TTC549 (cell line): ENCODE results near the gene PPARG.
"Not testable (repeated sequence)": the region's sequence is repeated elsewhere in the genome, so short reads cannot be mapped to it uniquely, and the experiment has no call there.

Experiments
- FAIRE-seq: peaks from 2 replicates; lab custom pipeline; 2012; peaks lifted over from hg19 to GRCh38; lab: Jason Lieb, UNC

The PPARG gene

DNA sequence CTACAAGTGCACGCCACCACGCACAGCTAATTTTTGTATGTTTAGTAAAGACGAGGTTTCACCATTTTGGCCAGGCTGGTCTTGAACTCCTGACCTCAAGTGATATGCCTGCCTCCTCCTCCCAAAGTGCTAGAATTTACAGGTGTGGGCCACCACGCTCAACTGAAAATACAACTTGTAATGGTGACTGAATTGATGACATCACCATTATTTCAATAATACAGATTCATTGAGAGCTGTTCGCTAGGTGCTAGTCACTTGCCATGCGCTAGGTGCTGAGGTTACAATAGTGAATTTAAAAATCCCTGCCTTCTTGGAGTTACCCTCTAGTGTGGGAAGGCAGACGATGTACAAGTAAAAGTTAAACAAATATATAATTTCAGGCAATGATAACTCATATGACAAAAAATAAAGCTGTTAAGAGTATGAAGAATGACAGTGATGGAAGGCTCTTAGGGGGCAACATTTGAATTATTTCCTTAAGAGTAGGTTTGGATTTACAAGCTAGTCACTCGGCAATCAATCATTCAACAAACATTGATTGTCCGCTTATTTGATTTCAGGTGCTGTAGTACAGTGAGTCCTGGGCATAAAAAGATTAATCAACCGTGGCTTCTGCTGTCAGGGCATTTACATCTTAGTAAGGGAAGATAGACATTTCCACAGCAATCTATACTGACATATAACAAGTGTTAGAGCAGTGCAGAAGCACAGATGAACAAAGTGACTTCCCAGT is 9.1 kb upstream of the PPARG start:
- FAIRE-seq: no peak

DNA sequence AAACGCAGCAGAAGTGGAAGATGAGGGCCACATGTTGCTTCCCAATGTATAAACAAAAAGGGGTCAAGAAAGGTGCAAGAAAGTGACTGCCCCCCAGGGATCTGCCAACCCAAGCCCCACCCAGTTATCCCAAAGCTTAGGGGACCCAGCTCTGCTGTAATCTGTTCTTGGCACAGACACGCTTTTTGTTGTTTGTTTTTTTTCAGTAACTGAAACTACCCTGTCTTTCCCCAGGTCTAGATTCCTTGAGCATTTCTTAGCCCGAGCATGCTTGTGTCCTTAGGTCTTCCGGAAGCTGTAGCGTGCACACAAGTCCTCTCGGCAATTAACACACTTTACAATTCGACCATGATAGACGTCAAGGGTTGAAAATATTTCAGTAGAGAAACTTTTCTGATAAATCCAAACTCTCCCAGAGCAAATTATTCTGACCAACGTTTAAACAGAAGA is 8.5 kb upstream of the PPARG start:
- no peak for FAIRE-seq

DNA sequence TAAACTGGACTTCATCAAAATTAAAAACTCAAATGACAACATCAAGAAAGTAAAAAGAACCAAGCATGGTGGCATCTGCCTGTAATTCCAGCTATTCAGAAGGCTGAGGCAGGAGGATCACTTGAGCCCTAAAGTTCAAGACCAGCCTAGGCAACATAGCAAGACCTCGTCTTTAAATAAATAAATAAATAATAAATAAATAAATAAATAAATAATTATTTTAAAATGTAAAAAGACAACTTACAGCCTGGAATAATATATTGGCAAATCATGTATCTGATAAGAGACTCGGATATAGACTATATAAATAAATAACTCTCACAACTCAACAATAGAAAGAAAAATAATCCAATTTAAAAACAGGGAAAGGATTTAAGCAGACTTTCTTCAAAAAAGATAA is 4.3 kb upstream of the PPARG start:
- no peak for FAIRE-seq

DNA sequence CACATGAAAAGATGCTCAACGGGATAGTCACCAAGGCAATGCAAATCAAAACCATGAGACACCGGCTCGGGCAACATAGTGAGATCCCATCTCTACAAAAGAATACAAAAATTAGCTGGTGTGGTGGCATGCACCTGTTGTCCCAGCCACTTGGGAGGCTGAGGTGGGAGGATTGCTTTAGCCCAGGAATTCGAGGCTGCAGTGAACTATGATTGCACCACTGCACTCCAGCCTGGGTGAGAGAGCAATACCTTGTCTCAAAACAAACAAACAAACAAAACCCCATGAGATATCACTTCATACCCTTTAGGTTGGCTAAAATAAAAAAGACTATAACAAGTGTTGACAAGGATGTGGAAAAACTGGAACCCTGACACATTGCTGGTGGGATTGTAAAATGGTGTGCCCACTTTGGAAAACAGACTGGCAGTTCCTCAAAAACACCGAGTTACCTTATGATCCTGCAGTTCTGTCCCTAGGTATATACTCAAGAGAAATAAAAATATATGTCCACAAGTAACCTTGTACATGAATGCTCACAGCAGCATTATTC is 3.8 kb upstream of the PPARG start:
- FAIRE-seq: no peak

DNA sequence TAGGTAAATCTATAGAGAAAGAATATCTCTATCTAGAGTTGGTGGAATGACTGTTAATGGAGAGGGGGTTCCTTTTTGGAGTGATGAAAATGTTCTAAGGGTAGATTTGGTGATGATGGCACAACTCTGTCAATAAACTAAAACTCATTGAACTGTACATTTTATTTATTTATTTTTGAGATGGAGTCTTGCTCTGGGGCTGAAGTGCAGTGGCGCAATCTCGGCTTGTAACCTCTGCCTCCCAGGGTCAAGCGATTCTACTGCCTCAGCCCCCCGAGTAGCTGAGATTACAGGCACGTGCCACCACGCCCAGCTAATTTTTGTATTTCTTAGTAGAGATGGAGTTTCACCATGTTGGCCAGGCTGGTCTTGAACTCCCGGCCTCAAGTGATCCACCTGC is 3.1 kb upstream of the PPARG start:
- not testable (repeated sequence) for FAIRE-seq

DNA sequence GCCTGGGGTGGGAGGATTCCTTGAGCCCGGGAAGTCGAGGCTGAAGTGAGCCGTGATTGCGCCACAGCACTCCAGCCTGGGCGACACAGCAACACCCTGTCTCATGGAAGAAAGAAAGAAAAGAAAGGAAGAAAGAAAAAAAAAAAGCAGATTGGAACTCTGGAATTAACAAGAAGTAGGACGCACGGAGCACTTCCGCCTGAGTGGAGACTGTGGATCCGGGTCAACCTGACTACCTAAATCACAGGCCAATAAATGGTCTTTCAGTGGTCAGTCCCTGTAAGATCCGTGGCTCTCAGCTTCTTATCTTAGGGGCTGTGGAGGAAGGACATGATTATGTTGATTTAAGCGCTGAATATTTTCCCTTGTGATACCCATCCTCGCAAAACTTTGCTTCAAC is 2.4 kb upstream of the PPARG start:
- FAIRE-seq: no peak

DNA sequence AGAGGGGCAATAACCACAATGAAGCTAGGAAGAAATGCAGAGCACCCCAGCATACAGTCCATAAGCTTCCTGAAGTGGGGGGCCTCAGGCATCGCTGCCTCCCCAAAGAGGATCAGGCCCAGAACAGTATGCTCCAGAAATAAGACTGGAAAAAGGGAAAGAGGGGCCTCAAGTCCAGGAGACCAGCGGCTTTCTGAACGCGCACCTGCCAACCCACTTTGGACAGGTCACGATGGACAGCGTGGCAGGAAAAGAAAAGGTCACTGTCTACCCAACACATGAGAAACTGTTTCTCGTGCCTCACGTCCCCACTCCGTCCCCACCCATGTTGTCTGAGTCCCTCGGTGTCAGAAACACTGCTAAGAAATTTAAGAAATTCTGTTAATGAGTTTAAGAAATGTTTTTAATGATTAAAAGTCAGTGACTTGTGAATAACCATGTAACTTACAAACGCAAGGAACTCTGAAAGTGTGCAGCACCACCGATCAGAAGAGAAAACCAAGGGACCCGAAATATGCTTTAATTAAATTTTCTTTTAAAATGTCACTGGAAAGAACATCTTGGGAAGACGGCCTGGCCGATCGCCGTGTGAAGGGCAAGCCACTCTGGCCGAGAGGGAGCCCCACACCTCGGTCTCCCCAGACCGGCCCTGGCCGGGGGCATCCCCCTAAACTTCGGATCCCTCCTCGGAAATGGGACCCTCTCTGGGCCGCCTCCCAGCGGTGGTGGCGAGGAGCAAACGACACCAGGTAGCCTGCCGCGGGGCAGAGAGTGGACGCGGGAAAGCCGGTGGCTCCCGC is 1.7 kb upstream of the PPARG start:
- FAIRE-seq: no peak

DNA sequence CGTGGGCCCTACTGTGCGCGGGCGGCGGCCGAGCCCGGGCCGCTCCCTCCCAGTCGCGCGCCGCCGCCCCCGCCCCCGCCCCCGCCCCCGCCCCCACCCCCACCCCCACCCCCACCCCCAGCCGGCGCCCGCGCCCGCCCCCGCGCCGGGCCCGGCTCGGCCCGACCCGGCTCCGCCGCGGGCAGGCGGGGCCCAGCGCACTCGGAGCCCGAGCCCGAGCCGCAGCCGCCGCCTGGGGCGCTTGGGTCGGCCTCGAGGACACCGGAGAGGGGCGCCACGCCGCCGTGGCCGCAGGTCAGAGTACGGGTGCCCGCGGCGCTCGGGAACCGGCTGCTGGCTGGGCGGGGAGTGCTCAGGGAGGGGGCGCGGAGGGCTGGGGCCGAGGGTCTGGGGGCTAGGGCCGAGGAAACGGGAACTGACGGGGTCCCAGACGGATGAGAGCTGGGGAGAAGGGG is 1.1 kb upstream of the PPARG start:
- FAIRE-seq: no peak

DNA sequence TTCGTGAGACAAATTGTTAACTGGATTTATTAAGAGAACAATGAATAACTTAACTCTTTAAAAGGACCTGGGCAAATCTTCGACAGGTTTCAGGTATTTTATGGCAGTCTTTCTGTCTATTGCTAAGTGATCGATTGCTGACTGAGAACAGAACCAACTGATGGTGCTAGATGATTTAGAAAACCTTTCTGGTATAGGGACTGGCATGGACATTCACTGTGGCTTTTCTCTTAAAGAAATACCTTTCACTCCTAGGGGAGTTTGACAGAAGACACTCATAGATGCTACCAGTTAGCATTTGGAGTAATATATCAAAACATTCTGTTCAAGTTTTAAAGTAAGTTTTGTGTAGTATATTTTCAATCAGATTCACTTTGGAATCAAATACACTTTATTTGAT is 654 bp downstream of the PPARG start:
- FAIRE-seq: no peak

DNA sequence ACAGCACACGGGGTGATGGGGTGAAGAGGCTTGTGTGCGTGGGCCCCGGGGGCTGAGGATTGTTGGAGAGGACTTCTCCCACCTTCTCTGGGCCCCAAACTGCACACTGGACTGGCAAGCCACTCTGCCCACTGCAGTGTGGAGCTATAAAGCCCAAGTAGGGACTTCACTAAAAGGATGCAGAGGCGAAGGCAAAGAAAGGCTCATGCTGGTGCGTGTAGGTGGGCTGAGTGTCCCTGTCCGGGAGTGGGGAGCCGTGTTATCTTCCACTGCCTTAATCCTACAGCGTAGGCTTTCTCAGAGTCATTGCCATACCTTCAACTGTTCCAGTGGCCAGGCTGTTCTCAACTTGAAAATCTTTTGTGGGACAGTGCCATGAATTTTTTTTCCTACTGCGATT is 3.9 kb downstream of the PPARG start:
- no peak for FAIRE-seq

DNA sequence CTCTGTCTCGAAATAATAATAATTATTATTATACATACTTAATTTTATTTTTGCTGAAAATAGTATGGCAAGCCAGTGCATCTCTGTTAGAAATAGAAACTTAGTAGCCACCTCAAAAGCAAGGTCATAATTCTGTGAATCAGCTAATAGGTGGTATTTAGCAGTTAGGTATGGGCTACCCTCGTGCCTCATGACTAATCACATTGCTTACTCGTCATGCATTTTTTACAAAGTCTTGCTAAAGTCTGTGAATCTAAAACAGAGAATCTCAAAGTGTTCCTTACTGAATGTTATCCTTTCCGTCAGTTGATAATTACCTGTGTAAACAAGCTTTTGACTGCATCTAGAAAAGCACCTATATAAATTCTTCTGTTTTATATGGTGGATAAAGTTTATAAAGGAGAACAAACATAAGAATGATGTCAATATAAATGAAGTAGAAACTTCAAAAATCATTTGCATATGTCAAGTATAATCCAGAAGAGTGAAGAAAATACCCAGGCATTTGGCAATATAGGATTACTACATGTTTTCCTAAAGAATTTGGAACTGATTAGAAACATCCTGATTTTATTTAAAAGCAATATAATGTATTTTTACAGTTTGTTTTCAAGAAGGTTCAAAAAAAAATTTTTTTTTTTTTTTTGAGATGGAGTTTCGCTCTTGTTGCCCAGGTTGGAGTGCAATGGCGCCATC is 6.2 kb downstream of the PPARG start:
- no peak for FAIRE-seq

DNA sequence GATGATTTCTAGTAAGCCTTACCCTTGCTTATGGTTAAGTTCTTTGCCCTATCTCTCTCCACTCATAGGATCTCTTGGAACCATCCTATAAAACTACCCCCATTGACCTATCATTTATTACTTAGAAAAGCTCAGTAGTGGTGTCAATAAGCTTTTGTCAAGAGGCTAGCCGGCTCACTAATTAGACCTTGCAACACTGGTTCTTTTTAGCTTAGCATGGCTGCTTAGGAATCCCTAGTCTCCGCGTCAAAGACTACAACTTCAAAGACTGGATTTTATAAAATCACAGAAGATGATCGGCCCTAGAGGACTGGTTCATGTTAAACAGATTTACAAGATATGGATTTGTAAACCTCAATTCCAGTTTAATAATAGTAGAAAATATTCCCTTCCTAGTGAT is 7.6 kb downstream of the PPARG start:
- FAIRE-seq: no peak

DNA sequence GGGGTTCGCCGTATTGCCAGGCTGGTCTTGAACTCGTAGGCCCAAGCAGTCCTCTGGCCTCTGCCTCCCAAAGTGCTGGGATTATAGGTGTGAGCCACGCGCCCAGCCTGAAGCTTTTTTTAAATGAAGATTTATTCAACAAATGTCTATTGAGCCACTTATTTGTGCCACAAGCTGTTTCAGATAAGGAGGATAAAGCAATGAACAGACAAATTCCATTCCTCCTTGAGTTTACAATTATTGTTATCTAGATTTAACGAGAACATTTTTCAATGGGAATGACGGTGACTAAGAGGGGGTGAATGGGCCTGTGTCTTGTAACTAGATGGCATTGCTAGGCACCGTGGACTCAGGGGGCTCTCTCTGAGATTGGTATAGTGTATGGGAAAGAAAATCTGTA is 10.2 kb downstream of the PPARG start:
- no peak for FAIRE-seq

DNA sequence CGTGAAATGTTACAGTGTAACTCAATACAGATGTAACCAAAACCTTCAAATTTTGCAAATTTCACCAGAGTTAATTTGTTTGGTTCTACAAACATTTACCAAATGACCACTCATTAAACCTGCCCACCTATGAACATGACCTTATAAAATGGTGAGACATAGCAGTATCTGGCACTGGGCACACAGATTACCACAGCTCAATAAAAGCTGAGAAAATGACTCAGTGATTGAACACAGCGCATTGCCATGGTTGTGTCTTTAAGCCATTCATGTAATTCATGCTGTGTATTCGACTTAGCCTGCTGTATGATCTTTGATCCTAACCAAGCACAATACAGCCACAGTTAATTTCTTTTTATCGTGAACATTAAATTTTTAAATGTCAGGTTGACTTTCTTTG is 11.3 kb downstream of the PPARG start:
- no peak for FAIRE-seq

DNA sequence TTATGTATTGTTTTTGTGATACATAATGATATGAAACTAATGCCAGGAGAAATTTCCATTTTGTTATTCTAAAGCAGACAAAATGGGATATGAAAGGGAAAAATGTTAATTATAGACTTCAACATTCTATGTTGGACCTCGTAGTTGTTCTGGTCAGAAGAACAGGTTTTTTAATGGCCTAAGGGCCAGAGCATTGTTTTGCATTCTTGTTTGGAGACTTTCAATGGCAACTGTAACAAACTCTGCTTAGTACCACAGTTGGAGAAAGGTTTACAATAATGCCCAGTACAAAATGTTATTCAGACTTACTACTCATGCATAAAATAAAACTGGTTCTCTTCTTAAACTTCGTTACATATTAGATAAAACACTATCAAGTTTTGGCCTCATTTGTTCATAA is 12.2 kb downstream of the PPARG start:
- no peak for FAIRE-seq

DNA sequence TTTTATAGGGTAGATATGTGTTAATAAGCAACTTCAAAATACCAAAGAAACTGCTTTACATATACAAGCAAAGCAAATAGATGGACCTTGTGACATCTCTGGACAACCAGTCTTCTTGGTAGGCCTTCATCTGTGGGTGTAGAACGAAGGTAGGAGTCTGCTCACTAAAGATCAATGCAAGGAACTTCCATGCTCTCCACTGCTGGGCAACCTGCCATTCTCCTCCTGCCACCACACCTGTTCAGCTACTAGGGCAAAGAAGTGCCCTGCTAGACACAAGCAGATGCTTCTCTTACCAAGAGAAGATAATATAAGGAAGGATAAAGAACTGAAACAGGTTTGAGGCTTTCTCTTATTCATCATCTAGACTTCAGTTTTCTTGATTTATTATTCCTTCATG is 12.6 kb downstream of the PPARG start:
- FAIRE-seq: no peak

DNA sequence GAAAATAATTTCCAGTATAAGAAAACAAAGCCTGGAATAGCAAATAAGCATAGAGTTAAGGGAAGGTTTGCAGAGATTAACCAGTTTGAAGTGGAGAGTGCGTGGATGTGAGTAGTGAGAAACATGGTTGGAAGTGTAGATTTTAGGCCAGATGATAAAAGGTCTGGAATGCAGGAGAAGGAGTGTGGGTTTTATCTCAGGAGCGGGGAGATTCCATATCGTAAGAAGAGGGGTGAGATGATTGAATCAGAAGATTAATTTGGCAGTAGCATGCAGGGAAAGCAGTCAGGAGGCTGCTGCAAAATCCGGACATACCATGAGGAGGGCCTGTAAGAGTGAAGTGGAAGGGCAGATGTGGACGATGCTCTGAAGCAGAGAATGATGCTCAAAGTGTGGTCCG is 13.7 kb downstream of the PPARG start:
- FAIRE-seq: no peak

DNA sequence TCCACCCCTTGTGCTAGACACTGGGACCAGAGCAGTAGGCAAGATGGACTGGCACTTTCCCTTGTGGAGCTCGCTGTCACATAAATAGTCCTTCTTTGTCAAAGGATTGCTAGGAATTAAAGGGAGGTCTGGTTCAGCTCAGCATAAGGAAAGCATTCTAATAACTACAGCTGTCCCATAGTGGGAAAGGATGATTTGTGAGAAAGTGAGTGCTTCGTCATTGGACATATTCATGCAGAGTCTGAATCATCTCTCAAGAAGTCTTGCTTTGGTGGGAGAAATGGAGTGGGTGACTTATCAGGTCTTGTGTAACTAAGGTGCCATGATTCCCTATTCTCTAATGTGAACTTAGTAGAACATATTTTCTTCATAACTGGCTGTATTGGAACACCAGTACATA is 14.7 kb downstream of the PPARG start:
- no peak for FAIRE-seq

DNA sequence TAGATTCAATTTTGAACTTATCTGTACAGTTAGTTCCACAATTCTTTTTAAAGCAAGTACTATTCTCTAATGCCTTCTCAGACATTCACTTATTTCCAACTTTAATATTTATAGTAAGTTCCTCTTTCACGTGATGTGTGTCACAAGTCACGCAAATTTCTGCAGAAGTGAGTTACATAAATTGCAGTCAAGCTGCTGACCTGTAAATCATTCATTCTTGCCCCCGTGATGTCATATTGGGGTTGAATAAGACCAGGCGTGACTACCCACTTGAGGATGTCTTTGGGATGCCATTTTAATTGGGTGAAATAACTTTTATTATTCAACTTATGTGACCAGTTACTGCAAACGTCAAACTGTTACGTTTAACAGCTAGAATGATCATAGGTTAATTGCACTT is 15.1 kb downstream of the PPARG start:
- FAIRE-seq: no peak

DNA sequence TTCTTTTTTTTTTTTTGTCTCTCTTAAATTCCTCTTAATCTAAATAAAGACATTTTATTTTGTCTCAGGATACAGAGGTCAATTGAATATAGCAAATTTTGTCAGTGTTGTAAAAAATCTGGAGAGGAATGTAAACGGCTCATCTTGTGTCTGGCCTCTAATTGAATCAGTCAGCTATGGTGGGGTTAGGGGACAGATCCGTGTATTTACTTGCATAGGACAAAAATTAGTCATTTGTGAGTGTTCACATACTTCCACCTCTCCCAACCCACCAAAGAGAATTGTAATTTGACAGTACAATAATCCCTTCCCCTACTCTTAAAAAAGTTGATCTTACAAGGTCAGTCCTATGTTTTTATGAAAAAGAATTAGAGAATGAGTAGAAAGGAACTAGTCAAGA is 18.3 kb downstream of the PPARG start:
- FAIRE-seq: no peak

DNA sequence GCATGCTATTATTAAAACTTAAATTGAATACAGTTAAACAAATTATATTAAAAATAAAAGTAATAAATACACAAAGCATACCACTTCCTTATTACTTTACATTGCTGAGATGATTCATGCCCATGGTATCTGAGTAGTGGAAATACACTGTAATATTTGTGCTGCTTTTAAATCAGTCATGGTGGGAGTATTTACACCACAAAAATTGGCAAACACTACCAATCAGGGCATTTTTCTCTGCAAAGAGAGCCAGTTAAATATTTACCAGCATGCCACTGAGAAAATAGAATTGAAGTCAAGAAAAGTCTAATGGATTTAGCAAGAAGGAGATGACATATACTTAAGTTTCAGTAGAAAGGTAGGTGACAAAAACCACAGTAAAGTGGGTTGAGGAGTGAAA is 19.6 kb downstream of the PPARG start:
- FAIRE-seq: no peak

DNA sequence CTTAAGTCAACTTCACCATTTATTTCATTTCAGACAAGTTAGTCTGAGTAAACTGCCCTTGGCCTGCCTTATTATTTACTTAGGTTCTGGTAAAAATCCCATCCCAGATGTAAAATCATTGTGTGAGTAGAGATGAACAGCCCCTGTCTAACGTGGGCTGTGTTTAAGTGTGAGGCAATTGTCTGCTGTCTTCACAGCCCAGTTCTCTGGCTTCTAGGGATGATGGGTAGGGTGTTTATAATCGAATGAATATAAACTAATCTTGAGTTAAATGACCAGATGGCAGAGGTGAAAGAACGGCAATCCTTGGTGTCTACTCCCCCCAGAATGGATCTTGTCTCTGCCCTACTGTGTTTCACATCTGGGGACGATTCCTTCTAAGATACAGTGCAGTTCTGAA is 20.8 kb downstream of the PPARG start:
- FAIRE-seq: no peak

DNA sequence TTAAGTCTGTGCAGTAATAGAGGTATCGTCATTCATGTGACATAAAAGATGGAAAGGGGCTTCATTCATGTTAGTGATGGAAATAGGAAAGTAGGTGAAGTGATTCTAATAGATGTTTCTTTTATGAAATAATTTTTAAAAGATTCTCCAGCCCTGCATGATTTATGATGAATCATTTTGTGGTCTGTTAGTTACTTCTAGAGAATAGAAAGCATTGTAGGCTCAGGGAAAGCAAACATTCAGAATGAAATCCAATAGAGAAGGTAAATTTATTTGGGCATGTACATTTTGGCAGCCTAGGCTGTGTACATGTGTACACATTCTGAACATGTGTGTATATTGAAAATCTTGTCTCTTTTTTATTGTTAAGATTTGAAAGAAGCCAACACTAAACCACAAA is 23.1 kb downstream of the PPARG start:
- FAIRE-seq: no peak
